GM11168 (cell line): ENCODE results near the gene EXOC3L4.
"Not testable (repeated sequence)": the region's sequence is repeated elsewhere in the genome, so short reads cannot be mapped to it uniquely, and the experiment has no call there.

Source experiments
- in situ Hi-C: fragments of 300-500 bp; cut with MboI; formaldehyde crosslinking; loops from one replicate; pipeline ENCODE4 v1.12.0; 2022; ENCODE audit warnings: low sequenced_read_pairs; ENCODE audit not compliant: unreplicated experiment

The EXOC3L4 gene

GRCh38 chr14:103141117-103141796 is 46.7 kb downstream of the EXOC3L4 start:
- in situ Hi-C loops = loop anchor here (5.0 kb wide), 1 partner anchor 41 kb away; no protein-coding TSS in a partner anchor

GRCh38 chr14:103142026-103142425 is 47.5 kb downstream of the EXOC3L4 start:
- in situ Hi-C loops = loop anchor here (5.0 kb wide), 1 partner anchor 40 kb away; no protein-coding TSS in a partner anchor

DNA sequence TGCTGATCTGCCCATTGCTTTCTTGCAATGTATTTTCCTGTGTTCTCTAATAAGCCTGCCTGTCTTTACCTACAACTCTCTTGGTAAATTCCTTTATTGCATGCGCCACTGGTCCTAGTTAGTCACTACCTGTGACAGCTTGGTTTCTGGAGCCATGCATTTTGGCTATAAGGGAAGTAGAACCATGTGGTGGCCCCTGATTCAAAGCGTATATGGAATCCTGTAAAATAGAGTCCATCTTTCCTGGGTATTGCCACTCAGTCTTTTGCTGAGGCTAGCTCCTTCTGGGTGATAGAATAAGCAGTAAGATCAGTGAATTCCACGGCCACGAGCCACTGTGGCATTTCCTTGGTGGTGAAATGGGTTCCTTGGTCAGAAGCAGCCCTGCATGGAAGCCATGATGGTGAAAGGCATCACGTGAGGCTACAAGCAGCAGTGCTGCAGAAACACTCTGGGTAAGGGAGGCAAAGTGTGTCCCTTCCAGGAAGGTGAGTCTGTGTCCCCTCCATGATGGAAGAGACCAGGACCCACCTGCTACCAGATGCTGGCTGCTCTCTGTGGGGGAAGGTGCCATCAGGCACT is 48.3 kb downstream of the EXOC3L4 start:
- in situ Hi-C loops = loop anchor here (5.0 kb wide), 1 partner anchor 39 kb away; no protein-coding TSS in a partner anchor

- in situ Hi-C loops = loop anchor here (5.0 kb wide), 1 partner anchor 39 kb away; no protein-coding TSS in a partner anchor
Measured at GRCh38 chr14:103143506-103143905, 49.0 kb downstream of the EXOC3L4 start.

DNA sequence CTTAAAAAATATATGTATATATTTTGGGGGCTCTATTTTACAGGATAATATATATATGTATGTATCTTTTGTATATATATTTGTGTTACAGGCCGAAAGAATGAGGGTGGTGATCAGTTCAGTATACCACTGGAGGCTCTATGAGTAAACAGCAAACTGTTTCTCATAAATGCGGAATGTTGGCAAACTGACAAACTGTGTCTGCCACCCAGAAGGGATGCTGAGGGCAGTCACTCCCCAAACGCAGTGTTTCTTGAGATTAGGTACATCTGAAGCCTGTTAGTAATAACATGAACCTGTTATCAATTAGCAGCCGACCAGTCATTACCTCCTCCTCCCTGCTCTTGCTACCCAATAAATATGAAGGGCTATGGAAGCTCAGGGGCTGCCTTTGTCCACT is 49.6 kb downstream of the EXOC3L4 start:
- in situ Hi-C loops = loop anchor here (5.0 kb wide), 1 partner anchor 38 kb away; no protein-coding TSS in a partner anchor

DNA sequence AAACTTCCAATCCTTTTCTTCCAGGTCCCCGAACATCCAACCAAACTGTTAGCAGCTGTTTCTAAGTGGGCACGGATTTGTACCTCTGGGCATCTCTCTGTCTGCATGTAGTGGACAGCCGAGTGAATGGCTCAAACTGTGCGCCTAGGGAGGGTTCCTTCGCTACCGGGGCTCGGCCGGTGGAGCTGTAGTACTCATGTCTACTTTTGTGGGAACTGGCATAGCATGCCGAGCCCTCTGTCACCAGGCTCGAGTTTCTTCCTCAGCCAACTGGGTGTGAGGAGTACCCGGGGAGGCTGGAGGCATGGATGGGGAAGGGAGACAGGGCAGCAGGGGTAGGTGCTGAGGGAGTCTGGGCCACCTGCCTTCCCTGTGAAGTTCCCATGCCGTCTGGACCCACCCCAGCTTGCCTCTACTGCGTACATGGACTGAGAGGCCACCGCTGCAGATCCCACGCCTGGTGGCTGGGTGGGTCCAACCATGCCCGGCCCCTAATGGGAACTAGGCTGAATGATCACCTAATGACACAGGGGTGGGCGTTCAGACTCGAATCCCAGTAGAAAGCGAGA is 51.7 kb downstream of the EXOC3L4 start:
- in situ Hi-C loops = no loop called here

DNA sequence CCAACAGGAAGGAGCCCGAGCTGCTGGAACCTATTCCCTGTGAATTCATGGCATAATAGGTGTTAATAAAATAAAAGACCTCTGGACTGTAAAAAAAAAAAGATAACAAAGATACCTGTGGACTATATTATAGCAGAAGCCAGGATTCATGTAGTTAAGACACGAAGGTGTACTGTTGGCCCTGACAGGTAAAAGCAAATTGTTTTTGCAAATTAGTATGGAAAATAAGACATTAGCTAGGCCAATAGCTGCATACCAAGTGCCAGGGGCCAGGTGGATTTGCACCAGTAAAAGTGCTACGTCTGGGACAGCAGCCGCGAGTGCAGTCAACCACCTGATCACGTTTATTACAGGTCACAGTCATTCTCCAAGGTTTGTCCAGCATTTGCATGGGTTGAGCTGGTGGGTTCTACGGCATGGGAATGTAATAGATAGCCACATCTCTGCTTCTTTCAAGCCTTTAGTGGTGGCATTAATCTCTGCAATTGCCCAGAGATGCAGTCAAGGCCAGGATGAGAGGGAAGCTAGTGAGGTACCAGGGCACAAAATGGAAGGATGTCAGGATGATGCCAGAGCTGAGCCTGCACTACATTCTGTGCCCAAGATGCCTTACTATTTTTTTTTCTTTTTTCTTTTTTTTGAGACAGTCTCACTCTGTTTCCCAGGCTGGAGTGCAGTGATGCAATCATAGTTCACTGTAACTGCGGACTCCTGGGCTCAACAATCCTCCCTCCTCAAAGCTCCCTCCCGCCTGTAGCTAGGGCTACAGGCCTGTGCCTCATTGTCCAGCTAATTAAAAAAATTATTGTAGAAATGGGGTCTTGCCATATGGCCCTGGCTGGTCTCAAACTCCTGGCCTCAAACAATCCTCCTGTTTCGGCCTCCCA is 55.1 kb downstream of the EXOC3L4 start:
- in situ Hi-C loops = no loop called here

GRCh38 chr14:103151270-103151945 is 56.9 kb downstream of the EXOC3L4 start:
- in situ Hi-C loops = no loop called here

DNA sequence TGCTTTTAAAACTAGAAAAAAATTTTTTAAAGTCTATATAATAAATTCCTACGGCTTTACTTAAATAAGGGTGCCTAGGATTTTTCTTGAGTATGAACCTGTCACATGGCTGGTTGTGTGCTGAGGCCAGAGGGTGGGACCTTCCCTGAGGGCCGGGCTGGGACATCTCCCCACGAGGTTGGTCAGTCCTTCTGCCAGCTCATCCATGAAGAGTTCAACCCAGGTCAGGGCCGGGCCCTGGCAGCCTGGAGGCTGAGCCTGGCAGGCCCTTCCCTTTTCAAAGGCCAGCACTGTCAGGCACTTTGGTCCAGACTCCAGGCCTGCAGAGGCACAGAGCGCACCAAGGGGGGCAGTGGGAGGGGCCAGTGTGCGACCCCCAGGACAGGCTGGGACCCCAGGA is 60.5 kb downstream of the EXOC3L4 start:
- in situ Hi-C loops = no loop called here

DNA sequence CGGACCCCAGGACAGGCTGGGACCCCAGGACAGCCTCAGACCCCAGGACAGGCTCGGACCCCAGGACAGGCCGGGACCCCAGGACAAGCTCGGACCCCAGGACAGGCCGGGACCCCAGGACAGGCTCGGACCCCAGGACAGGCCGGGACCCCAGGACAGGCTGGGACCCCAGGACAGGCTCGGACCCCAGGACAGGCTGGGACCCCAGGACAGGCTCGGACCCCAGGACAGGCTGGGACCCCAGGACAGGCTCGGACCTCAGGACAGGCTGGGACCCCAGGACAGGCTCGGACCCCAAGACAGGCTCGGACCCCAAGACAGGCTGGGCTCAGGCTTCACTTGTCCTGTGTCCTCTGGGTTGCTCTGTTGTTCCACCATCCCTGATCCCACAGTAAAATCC is 60.9 kb downstream of the EXOC3L4 start:
- in situ Hi-C loops = not testable (repeated sequence)

DNA sequence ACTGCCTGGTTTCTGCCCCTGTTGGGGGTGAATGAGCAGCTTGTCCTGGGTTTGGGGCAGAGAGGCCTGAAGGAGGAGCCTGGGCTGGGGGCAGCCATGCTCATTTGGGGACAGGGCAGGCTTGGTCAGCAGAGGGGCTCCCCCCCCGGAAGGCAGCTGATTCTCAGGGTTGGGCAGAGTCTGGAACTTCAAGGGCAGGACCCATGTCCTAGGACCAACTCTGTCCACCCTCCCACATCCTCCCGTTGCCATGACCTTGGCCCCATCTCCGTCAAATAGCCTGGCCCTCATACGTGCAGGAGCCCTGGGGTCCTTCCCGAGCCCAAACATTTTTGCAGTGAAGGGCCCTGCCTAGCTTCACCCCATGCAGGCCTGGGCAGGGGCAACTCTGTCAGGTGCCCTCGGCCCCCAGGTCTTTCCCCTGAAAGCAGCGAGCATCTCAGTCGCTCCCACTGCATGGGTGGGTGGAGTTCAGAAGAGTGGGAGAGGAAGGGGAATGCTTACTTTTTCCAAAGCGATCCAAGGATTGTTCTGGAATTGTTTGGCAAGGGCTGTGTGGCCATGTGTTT is 61.4 kb downstream of the EXOC3L4 start:
- in situ Hi-C loops = no loop called here

GRCh38 chr14:103156651-103157378 is 62.3 kb downstream of the EXOC3L4 start:
- in situ Hi-C loops = no loop called here

DNA sequence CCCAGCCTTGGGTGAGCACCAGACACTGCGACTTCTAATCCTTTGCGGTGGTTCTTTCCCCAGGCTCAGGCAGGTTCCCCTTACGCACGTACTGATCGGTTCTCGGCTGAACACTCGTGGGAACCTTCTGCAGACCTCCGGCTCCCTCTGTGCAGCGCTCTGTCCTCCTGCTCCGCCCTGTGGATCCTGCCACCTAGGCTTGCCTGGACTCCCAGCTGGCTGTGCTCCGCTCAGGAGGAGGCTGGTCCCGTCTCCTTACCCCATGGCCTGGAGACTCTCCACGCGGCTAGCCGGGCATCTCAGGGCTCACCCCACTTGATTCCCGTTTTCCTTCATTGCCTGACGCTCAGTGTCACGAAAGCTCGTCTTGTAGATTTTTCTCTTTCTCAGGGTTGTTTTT is 63.4 kb downstream of the EXOC3L4 start:
- in situ Hi-C loops = no loop called here

DNA sequence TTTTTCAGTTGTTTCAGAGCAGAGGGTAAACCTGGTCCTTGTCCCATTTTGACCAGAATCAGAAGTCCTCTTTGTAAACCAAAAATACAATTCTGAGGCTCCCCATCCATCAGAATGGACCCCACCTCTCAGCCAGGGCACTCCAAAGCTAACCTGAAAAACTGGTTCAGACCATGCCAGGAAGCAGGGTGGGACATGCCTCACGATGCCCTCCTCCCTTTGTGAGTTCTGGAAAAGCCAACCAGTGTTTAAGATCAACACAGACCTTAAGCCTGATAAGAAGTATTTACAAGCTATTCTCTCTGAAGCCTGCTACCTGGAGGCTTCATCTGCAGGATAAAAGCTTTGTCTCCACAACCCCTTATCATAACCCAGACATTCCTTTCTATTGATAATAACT is 64.2 kb downstream of the EXOC3L4 start:
- in situ Hi-C loops = no loop called here
